NCI-H82 (cell line): ENCODE measurements around the gene CYP2W1.
"Not testable (repeated sequence)": the region's sequence is repeated elsewhere in the genome, so short reads cannot be mapped to it uniquely, and the experiment has no call there.

Source experiments
- DNase-seq: peaks from one replicate; lab custom pipeline; 2025; lab: John Stamatoyannopoulos, UW

Gene CYP2W1

DNA sequence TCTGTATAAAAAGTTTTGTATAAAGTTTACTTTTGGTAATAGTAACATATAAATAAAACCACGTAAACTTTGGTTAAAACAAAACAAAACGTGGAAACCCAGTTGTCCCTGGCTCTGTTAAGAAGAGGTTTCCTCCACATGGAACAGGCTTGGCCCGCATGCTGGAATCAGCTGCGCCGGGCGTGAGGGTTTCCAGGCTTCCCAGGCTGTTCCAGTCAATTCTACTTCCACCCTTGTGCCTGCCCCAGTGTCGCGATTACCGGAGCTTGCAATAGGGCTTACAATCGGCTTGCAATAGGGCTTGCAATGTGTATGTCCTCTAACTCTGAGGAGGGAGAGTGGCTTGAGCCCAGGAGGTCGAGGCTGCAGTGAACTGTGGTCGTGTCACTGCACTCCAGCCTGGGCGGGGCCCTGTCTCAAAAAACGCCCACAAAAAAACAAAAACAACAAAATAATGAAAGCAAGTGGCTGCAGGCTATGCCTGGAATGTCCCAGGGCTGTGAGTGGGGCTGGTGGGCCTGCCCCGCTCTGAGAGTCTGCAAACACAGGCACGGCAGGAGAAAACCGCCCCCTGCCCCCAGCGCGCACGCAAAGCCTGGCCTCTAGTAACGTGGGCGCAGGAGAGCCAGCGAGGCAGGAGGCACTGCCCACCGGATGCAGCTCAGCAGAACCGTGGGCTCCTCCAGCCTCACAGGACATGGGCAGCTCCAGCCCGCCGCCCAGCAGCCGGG is 16.3 kb downstream of the CYP2W1 start:
- DNase-seq = no peak

DNA sequence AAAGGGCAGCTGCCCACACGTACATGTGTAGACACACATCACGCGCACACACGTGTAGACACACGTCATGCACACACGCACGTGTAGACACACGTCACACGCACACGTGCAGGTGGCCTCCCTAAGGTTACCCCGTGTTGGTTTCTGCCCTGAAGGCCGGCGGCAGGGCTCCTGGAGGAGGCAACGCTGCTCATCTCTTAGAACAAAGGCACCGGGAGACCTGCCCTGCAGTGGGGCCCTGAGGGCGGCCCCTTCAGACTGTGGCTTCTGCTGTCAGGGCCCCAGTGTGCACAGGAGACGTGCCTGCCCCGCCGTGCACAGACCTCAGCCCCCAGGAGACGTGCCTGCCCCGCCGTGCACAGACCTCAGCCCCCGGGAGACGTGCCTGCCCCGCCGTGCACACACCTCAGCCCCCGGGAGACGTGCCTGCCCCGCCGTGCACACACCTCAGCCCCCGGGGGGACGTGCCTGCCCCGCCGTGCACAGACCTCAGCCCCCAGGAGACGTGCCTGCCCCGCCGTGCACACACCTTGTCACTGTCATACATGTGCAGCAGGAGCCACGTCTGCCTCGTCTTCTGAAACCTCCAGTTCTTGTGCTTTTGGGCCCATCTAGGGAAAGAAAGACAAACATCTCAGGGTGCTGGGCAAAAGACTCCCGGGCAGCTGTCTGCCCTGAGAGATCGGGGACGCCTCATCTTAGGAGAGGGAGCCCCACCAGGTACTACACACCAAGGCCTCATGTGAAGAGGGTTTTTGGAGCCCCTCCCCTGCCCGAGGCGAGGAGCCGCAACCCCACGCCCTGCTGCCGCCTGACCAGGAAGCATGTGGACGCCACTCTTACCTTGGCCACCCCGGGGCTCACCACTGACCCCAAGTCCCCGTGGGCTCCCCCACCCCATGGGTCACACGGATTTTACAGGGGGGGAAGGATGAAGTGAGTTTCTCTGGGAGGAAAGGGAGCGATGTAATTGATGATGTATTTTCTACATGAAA is 17.3 kb downstream of the CYP2W1 start:
- DNase-seq = no peak

DNA sequence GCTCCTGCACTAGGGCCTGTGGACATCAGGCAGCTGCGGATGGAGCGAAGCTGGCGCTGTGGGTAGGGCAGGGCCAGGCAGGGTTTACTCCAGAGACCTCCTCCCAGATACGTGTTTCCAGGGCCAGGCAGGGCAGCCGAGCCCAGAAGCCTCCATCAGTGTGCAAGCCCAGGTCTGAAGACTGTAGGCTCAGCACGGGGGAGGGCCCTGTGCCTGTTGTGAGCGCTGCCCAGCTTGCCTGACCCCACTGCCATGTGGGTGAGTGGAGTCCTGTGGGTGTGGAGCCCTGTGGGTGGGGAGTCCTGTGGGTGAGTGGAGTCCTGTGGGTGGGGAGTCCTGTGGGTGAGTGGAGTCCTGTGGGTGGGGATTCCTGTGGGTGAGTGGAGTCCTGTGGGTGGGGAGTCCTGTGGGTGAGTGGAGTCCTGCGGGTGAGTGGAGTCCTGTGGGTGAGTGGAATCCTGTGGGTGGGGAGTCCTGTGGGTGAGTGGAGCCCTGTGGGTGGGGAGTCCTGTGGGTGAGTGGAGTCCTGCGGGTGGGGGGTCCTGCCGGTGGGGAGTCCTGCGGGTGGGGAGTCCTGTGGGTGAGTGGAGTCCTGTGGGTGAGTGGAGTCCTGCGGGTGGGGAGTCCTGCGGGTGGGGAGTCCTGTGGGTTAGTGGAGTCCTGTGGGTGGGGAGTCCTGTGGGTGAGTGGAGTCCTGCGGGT is 18.2 kb downstream of the CYP2W1 start:
- DNase-seq = peak; percentile 24

DNA sequence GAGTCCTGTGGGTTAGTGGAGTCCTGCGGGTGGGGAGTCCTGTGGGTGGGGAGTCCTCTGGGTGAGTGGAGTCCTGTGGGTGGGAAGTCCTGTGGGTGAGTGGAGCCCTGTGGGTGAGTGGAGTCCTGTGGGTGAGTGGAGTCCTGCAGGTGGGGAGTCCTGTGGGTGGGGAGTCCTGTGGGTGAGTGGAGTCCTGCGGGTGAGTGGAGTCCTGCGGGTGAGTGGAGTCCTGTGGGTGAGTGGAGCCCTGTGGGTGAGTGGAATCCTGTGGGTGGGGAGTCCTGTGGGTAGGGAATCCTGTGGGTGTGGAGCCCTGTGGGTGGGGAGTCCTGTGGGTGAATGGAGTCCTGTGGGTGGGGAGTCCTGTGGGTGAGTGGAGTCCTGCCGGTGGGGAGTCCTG is 19.0 kb downstream of the CYP2W1 start:
- DNase-seq = not testable (repeated sequence)

DNA sequence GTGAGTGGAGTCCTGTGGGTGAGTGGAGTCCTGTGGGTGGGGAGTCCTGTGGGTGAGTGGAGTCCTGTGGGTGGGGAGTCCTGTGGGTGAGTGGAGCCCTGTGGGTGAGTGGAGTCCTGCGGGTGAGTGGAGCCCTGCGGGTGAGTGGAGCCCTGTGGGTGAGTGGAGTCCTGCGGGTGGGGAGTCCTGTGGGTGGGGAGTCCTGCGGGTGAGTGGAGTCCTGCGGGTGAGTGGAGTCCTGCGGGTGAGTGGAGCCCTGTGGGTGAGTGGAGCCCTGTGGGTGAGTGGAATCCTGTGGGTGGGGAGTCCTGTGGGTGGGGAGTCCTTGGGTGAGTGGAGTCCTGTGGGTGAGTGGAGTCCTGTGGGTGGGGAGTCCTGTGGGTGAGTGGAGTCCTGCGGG is 19.5 kb downstream of the CYP2W1 start:
- DNase-seq = not testable (repeated sequence)

DNA sequence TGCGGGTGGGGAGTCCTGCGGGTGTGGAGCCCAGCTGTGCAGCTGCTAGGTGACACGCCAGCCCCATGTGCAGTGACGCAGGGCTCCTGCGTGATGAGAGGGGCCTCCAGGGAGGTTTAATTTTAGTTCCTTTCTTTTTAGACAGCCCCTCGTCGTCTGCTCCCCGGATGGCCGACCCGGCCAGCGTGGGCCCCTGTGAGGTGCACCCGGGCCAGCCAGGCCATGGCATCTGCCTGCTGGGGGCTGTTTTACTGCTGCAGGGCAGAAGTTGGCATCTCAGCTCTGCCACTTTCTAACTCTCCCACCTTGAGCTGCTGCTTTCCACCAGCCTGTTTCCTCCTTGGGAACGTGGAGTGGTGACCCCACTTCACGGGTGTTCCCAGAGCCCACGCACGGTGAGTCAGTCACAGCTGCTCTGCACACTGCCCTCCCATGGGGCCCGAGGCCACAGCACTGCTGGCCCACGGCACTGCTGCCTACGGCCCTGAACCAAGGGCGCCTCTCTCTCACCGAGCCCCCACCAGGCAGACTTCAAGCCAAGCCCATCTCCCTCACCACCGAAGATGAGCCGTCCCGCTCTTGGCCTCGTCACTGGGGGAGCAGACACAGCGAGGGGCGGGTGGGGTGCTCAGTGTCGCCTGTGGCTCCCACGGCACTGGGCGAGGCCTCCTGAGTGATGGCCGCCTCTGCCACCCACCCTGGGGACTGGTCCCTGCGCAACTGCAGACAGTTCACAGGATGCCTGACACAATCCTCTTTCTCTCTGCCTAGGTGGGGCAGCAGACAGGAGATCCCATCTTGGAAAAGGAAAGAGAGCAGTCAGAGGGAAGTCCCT is 21.3 kb downstream of the CYP2W1 start:
- DNase-seq = no peak

DNA sequence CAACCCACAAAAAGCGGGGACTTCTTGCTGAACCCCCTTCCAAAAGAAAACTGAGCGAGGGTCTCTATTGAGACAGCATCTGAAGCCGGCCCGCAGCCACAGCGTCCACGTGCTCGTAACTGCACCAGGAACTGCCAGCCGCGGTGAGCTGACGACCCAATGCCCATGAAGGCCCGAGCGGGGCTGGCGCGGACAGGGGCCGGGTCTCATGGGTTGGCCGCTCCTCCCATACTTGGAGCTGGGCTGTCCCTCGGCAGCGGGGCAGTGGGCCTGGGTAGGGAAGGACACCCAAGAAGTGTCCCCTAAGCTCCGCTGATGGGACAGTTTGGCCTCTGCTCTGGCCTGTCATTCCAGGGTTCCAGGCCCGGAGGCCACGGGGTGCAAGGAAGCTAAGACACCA is 22.3 kb downstream of the CYP2W1 start:
- no peak for DNase-seq

DNA sequence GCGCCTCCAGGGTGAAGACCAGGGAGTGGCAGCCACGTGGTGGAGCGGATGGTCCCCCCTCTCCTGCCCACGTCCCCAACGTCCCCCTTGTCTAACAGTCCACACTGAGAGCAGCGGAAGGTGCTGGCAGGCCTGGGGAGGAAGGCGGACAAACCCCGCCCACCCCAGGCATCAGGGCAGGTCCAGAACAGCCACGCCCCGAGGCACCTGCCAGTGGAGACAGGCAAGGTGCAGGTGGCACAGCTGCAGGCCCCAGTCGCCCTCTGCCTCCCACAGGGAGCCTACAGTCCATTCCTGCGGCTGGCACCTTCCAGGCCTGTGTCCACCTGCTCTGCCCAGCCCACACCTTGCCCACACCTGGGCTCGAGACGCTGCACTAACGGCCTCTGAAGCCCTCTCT is 24.9 kb downstream of the CYP2W1 start:
- DNase-seq = no peak

DNA sequence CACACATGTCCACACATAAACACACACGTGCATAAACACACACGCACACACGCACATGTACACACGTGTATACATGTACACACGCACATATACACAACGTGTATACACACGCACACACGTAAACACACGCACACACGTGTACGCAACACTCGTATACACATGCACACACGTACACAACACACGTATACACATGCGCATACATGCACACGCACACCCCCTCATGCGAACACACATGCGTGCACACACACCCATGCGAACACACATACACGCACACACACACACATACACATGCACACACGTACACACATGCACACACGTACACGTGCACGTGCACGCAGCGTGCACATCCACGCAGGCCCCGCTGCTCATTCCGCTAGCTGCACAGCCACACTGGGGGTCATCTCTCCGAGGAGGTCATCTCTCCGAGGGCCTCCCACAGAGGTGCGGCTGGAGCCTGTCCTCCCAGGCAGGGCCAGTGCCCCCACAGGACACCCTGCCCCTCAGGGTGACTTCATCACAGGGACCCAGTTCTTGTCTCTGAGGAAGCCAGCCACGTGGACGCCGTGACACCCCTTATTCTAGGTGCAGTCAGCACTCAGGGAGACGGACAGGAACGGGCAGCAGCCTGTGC is 25.9 kb downstream of the CYP2W1 start:
- DNase-seq = no peak

DNA sequence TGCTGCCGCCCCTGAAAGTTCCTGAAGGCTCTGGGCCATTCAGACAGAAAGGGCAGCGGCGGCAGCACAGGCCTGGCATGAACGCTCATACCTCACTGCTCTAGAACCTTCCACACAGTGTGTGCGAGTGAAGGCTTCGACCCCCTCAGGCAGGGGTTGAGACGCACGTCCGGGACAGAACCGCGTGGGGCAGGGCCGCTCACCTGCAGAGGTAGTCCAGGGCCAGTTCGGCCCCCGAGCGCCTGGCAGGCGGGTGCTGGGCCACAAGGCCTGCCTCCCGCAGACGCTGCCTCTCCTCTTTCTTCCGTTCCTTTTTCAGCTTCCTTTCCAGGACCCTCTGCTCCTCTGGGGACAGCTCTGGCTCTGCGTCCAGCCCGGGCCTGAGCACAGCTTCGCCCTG is 26.8 kb downstream of the CYP2W1 start:
- no peak for DNase-seq

DNA sequence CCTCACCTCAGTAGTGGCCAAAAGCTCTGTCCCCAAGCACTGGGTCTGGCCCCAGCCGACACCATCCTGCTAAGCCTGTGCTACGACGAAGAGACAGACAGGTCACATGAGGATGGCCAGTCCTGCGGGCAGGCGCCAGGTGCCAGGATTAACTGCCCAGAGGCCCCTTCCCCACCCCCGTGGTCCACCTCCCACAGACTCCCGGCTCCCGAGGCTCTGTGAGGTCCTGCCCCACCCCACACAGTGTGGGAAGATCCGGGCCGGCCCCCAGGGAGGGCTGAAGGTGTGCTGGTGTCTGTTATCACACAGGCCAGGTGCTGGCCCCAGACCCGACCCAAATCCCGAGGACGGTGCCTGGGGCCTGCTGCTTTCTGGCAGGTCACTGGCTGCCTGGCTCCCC is 27.2 kb downstream of the CYP2W1 start:
- no peak for DNase-seq

DNA sequence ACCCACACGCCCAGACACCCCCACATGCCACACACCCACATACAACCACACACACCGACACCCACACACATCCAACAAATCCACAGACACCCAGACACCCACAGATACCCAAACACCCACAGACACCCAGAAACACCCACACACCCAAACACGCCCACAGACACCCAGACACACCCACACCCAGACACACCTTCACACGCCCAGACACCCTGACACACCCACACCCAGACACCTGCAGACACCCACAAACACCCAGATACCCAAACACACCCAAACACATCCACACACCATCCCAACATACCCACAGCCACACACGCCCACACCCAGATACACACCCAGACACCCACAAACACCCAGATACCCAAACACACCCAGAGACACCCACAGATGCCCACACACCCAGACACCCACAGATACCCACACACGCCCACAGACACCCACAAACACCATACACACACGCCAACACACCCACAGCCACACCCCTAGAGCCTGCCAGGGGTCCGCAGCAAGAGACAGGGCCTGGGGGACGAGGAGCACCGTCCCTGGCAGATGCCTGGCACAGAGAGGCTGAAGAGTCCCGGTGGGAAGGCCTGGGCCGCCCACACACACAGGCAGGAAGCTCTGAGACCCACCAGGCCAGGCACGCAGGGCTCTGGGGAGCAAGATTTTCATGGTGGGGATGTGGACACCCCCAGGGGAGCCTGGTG is 28.5 kb downstream of the CYP2W1 start:
- DNase-seq = no peak

DNA sequence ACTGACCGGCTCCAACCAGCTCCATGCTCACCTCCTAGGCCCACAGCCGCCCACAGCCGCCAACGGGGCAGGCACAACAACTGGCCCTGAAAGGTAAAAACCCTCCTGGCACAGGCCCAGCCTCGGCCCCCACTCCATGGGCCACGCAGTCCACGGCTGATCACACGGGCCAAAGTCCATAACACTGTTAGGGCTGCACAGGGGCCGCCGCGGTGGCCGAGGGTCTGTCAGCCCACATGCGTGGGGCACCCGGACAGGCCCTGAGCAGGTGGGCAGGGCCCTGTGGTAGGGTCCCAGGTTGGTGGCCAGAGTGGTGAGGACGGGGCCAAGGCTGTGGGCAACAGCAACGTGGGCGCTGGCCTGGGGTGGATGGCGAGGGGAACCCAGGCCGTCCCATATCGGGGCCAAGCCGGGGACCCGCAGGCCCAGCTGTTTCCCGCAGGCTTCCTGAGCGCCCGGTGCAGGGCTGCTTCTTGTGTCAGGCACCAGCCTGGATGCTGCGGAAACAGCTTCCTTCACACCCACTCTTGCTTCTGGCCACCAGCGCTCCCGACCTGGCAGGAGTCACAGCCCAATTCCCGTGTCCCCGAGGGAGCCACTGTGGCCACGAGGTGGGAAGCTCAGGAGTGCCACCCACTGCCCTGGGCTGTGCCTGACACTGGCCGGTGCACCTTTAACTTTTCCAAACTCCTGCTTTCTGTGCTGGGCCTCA is 29.2 kb downstream of the CYP2W1 start:
- DNase-seq = no peak

DNA sequence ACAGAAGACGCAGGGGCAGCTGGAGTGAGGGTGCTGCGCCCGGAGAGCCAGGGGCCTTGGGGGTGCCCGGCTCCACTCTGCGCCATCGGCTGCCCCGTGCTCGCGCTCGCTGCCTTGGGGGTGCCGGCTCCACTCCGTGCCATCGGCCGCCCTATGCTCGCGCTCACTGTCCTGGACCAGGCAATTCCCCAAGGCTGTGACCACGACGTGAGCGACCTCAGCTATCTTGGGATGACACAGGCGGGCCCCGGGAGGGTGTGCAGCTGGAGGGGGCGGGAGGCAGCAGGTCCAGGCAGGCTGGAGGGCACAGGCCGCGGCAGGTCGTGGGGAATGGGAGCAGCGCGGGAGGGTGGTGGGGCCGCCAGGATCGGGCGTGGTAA is 29.7 kb downstream of the CYP2W1 start:
- no peak for DNase-seq

DNA sequence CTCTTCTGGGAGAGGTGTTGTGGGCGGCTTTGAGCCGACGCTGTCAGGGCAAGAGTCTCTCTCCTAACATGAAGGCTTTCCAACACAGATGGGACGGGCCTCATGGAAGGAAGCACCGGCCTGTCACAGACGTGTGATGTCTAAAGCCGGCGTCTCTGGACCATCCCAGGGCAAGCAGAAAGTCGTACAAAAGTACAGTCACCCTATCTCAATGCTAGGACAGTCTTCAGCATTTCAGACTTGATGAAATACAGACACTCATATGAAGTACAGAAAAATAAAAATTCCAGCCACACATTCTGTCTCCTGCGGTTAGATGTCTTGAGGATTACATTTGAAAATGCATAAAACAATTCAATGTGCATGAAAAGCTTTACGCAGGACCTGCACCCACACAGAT is 30.6 kb downstream of the CYP2W1 start:
- no peak for DNase-seq

DNA sequence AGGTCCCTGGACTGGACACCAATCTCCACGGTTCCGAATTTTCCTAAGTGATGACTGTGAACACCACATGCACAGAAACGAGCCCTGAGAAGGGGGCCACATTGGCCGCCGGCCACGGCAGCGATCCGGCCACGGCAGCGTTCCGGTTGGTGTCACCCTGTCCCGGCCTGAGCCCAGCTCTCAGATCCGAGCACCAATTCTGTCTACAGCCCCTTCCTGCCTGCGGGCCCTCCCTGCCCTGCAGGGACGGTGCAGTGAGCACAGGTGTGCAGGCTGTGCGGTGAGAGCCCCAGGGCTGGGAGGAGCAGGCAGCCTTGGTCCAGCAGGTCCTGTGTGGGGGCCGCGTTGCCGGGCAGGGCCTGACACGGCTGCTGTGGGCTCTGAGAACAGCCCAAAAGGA is 31.7 kb downstream of the CYP2W1 start:
- no peak for DNase-seq

DNA sequence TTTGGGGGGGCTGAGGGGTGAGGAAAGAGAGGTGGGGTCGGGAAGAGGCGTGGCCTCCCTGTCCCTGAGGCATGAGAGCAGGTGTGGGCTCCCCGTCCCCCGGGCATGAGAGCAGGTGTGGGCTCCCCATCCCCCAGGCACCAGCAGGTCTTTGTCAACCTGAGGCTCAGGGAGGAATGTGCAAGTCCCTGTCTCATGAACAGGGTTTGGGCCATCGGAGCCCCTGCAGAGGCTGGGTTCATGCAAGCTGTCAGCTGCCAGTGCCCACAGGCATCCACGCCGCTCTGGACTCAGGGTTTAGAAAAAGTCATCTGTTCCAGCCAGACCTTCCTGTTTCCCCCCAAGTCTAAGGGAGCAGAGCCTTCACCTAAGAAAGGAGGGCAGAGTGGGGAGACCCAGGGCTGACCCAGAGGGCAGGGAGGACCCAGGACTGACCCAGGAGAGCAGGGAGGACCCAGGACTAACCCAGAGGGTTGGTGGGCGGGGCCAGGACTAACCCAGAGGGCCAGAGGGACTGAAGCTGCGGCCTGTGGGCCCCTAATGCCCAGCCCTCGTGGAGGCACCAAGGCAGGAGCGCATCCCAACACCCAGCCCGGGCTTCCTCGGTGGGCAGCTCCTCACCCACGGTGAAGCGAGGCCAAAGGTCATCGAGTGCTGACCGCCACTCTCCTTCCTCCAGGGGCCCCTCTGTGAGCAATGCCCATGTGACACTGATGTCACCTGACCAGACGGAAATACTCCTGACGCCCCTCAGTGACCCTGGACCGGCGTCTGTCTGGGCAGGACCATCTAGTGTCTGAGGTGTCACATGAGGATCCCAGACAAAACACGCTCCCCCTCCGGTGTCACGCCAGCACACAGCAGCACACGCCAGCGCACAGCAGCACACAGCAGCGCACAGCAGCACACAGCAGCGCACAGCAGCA is 32.5 kb downstream of the CYP2W1 start:
- DNase-seq = no peak

DNA sequence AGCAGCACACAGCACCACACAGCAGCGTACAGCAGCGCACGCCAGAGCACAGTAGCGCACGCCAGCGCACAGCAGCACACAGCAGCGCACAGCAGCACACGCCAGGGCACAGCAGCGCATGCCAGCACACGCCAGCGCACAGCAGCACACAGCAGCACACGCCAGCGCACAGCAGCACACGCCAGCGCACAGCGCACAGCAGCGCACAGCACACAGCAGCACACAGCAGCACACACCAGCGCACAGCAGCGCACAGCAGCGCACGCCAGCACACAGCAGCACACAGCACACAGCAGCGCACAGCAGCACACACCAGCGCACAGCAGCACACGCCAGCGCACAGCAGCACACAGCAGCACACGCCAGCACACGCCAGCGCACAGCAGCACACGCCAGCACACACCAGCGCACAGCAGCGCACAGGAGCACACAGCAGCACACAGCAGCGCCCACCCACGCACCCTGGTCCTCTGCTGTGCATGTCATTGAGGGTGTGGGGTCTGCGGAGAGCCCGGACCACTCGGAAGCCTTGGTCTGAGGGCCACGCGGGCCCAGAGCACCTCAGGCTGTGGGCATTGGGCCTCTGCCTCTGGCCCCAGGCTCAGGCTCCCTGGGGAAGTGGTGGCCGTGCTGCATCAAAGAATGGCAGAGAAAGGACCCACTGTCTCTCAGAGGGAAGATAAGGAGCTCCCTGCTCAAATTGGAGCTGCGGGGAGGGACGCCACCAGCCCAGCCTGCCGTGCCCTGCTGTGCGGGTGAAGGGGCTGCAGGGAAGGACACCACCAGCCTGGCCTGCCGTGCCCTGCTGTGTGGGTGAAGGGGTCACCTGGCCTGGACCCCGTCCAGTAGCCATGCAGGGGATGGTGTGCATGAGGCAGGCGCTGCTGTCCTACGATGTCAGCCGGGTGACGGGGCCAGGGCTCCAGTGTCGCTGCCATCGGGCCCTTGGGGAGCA is 33.9 kb downstream of the CYP2W1 start:
- DNase-seq = no peak
